GM12874 (cell line): ENCODE data around the gene SLC25A51.

Source experiments
- CTCF ChIP-seq: IDR thresholded peaks from 2 replicates; pipeline ENCODE4 v1.5.1; 2011; ENCODE audit warnings: low read depth, mild to moderate bottlenecking, control low read depth, low read length, moderate library complexity; ENCODE audit not compliant: insufficient read depth

The SLC25A51 gene

GRCh38 chr9:37862530-37862929 is 41.4 kb downstream of the SLC25A51 start:
- TF ChIP-seq CTCF = no peak

GRCh38 chr9:37859043-37859442 is 44.9 kb downstream of the SLC25A51 start:
- TF ChIP-seq CTCF = no peak

GRCh38 chr9:37856551-37856950 is 47.4 kb downstream of the SLC25A51 start:
- no peak for TF ChIP-seq CTCF

- no peak for TF ChIP-seq CTCF
Observed at GRCh38 chr9:37852222-37852621, 51.7 kb downstream of the SLC25A51 start.

- no peak for TF ChIP-seq CTCF
Observed at GRCh38 chr9:37840560-37841194, 63.2 kb downstream of the SLC25A51 start.

- TF ChIP-seq CTCF = no peak
Observed at GRCh38 chr9:37839496-37840461, 64.1 kb downstream of the SLC25A51 start.
